Astrocyte of the spinal cord (primary cell): ENCODE results near the gene HDAC6.

Experiments used
- DNase-seq: peaks from one replicate; pipeline ENCODE4 v3.0.0; 2011; ENCODE audit warnings: low read depth, low spot score
- H3K4me3 ChIP-seq: 2 replicates; pipeline ENCODE4 v1.5.1; 2011; ENCODE audit warnings: low read depth, mild to moderate bottlenecking, low read length, moderate library complexity
- in situ Hi-C: cut with HindIII; loops from 2 replicates; pipeline ENCODE4 v1.10.0; 2017; ENCODE audit warnings: low sequenced_read_pairs
- TF ChIP-seq, protein P1 (sequence below): IDR thresholded peaks from 2 replicates; pipeline ENCODE4 v1.5.1; 2012; ENCODE audit warnings: low read depth, mild to moderate bottlenecking, low read length, inconsistent platforms

Gene HDAC6

DNA sequence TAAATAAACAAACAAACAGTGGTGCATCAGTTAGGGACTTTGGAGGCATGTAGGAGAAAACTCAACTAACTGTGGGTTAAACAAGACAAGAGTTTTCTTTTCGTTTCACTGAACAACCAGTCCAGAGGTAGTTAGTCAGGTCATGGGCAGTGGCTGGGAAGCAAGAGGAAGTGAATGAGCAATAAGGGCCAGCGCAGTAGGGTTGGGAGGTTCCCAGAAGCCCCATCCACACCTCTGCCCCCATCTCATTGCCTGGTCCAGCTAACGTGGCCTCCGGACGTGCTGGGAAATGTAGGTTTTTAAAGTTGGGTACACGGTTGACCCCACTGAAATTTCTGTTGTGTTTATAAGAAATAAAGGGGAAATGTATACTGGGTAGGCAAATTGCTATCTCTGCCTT lies 31.6 kb upstream of the HDAC6 start:
- in situ Hi-C loops: no loop called here
- no peak overlapping the region for H3K4me3 ChIP-seq
- TF ChIP-seq, protein P1, sequence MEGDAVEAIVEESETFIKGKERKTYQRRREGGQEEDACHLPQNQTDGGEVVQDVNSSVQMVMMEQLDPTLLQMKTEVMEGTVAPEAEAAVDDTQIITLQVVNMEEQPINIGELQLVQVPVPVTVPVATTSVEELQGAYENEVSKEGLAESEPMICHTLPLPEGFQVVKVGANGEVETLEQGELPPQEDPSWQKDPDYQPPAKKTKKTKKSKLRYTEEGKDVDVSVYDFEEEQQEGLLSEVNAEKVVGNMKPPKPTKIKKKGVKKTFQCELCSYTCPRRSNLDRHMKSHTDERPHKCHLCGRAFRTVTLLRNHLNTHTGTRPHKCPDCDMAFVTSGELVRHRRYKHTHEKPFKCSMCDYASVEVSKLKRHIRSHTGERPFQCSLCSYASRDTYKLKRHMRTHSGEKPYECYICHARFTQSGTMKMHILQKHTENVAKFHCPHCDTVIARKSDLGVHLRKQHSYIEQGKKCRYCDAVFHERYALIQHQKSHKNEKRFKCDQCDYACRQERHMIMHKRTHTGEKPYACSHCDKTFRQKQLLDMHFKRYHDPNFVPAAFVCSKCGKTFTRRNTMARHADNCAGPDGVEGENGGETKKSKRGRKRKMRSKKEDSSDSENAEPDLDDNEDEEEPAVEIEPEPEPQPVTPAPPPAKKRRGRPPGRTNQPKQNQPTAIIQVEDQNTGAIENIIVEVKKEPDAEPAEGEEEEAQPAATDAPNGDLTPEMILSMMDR: no peak
- no peak for DNase-seq

DNA sequence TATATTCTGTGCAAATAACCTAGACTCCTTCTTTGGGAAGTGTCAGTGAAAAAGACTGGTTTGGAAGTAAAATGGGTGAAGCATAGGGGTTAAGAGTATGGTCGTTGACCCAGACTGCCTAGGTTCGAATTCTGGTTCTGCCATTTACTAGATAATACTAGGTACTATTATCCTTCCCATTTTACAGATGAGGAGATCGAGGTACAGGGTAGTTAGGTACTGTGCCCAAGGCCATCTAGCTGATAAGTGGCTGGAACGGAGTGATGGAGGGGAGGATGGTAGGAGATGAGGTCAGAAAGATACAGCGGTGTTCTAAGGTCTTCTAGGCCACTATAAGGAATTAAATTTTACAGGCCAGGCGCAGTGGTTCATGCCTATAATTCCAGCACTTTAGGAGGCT lies 29.3 kb upstream of the HDAC6 start:
- in situ Hi-C loops: no loop called here
- TF ChIP-seq, protein P1: no peak
- DNase-seq: no peak
- no peak overlapping the region for H3K4me3 ChIP-seq

DNA sequence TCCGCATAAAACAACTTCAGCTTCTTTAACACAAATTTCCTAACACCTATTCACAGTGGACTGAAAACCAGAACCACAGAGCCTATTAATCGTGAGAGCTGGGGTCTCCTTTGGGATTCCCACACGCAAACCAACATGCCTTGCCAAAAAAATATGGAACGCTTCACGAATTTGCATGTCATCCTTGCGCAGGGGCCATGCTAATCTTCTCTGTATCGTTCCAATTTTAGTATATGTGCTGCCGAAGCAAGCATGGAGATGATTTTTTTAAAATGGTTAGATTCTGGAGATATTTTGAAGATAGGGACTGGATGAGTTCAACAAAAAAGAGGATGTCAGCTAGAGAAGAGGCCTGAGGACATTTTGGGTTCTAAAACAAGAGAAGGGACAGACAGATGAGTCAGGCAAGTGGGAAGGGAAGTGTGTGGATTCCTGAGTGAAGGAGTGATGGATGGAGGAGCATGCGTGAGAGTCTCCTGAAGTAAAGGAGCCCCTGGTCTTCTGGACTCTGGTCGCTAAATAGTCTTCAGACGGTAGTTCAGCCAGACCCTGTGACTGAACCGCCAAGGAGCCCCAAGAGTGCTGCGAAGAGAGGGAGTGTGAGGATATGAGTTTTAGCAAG lies 24.9 kb upstream of the HDAC6 start:
- H3K4me3 ChIP-seq: no peak overlapping the region
- DNase-seq: no peak
- TF ChIP-seq, protein P1: no peak
- in situ Hi-C loops: no loop called here

DNA sequence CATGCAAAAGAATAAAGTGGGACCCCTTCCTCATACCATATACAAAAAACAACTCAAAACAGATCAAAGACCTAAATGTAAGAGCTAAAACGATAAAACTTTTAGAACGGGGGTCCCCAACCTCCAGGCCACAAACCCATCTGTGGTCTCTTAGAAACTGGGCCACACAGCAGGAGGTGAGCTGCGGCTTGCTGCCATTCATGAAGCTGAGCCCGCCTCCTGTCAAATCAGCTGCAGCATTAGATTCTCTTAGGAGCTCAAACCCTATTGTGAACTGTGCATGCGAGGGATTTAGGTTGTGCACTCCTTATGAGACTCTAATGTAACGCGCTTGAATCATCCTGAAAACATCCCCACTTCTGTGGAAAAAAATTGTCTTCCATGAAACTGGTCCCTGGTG lies 22.5 kb upstream of the HDAC6 start:
- TF ChIP-seq, protein P1: no peak
- in situ Hi-C loops: no loop called here
- DNase-seq: no peak

DNA sequence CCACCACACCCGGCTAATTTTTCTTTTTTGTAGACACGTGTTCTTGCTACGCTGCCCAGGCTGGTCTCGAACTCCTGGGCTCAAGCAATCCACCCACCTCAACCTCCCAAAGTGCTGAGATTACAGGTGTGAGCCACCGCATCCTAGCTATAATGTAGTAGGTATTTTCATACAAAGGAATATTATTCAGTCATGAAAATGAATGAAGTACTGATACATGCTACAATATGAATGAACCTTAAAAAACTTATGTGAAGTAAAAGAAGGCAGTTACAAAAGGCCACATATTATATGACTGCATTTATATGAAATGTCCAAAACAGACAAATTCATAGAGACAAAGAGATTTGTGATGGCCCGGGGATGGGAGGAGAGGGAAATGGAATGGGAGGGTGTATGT lies 20.2 kb upstream of the HDAC6 start:
- DNase-seq: no peak
- in situ Hi-C loops: no loop called here
- no peak overlapping the region for H3K4me3 ChIP-seq
- TF ChIP-seq, protein P1: no peak

More for the DNA sequence above, 22.5 kb upstream of the HDAC6 start:
- H3K4me3 ChIP-seq: no peak overlapping the region

DNA sequence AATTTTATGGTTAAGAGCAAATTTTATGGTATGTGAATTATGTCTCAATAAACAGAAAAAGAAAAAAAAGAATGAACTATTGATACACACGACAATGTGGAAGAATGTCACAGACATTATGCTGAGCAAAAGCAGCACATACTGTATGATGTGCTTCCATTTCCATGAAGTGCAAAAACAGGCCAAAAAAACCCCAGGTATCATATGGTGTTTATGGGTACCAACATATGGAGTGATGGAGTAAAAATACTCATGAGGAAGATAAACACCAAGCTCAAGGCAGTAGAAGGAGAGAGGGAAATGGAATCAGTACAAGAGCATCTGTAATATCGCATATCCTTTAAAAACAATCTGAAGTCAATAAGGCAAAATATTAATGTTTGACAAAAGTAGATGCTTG lies 19.7 kb upstream of the HDAC6 start:
- H3K4me3 ChIP-seq: no peak overlapping the region
- no peak for DNase-seq
- in situ Hi-C loops: no loop called here
- TF ChIP-seq, protein P1: no peak
